IMR-90 (cell line): Measurements from ENCODE around the gene CDIP1. TPM values are rescaled to one million over a fixed set of nuclear protein-coding genes. Genes with fewer than 3 reads are reported as not detected.

ENCODE experiments used
- ATAC-seq: fragments of 200-7000 bp; cut with Tn5 transposase; 2 replicates; pipeline ENCODE4 v1.9.1; 2020; ENCODE audit warnings: low read depth, mild to moderate bottlenecking, moderate library complexity
- BruUV-seq: library from RNA; stranded (reverse); fragments of 400-500 nt; replicated peaks from 2 replicates; lab custom pipeline; 2021; lab: Mats Ljungman, UMichigan
- CTCF ChIA-PET: fragments of 300-600 bp; formaldehyde crosslinking; extraction: SDS; loops from one replicate; lab custom pipeline; 2021; ENCODE audit warnings: antibody characterized with exemption; lab: Yijun Ruan, JAX
- POLR2A ChIA-PET: fragments of 300-600 bp; sonication (Branson Sonifier 250); formaldehyde crosslinking; loops from one replicate; lab custom pipeline; 2022; ENCODE audit warnings: antibody characterized with exemption; ENCODE audit not compliant: unreplicated experiment; lab: Charles Lee
- DNase-seq: peaks from one replicate; pipeline ENCODE4 v3.0.0; 2013
- H2AFZ ChIP-seq: replicated peaks from 2 replicates; pipeline ENCODE3; 2013; ENCODE audit warnings: low read length, mild to moderate bottlenecking; ENCODE audit not compliant: poor library complexity
- H2AK5ac ChIP-seq: 2 replicates; pipeline ENCODE4 v1.6.1; 2013; ENCODE audit warnings: low read depth, low read length, inconsistent platforms
- H2AK9ac ChIP-seq: replicated peaks from 2 replicates; pipeline ENCODE3; 2013; ENCODE audit warnings: mild to moderate bottlenecking, low read depth, low read length, moderate library complexity; ENCODE audit not compliant: poor library complexity
- H2BK120ac ChIP-seq: 2 replicates; pipeline ENCODE4 v1.6.1; 2013; ENCODE audit warnings: low read depth, low read length, inconsistent platforms
- H2BK15ac ChIP-seq: 3 replicates; pipeline ENCODE4 v1.6.1; 2013; ENCODE audit warnings: low read depth, low read length, inconsistent platforms
- H2BK20ac ChIP-seq: 2 replicates; pipeline ENCODE4 v1.6.1; 2013; ENCODE audit warnings: low read depth, mild to moderate bottlenecking, inconsistent platforms, low read length, moderate library complexity
- H2BK5ac ChIP-seq: 2 replicates; pipeline ENCODE4 v1.6.1; 2013; ENCODE audit warnings: mild to moderate bottlenecking, low read depth, low read length, inconsistent platforms; ENCODE audit not compliant: poor library complexity, severe bottlenecking
- H3K14ac ChIP-seq: replicated peaks from 2 replicates; pipeline ENCODE4 v1.6.1; 2013; ENCODE audit warnings: low read depth, low read length, inconsistent platforms
- H3K18ac ChIP-seq: 2 replicates; pipeline ENCODE4 v1.6.1; 2013; ENCODE audit warnings: low read depth, low read length, control low read depth
- H3K23ac ChIP-seq: 2 replicates; pipeline ENCODE4 v1.6.1; 2013; ENCODE audit warnings: low read depth, low read length, inconsistent platforms
- H3K27ac ChIP-seq: 2 replicates; pipeline ENCODE4 v1.5.1; 2013; ENCODE audit warnings: mild to moderate bottlenecking, control low read depth, low read length; ENCODE audit not compliant: insufficient read depth
- H3K27me3 ChIP-seq: 2 replicates; pipeline ENCODE4 v1.6.1; 2013; ENCODE audit warnings: low read length; ENCODE audit not compliant: control insufficient read depth, insufficient read depth
- H3K36me3 ChIP-seq: 2 replicates; pipeline ENCODE4 v1.6.1; 2013; ENCODE audit warnings: low read length, mixed read lengths; ENCODE audit not compliant: control insufficient read depth, insufficient read depth
- H3K4ac ChIP-seq: 2 replicates; pipeline ENCODE4 v1.6.1; 2013; ENCODE audit warnings: low read depth, low read length, inconsistent platforms
- H3K4me1 ChIP-seq: 2 replicates; pipeline ENCODE4 v1.6.1; 2013; ENCODE audit warnings: low read length, mixed read lengths; ENCODE audit not compliant: control insufficient read depth, insufficient read depth
- H3K4me2 ChIP-seq: 2 replicates; pipeline ENCODE4 v1.6.1; 2013; ENCODE audit warnings: low read depth, mild to moderate bottlenecking, control low read depth, low read length, moderate library complexity
- H3K4me3 ChIP-seq: 2 replicates; pipeline ENCODE4 v1.5.1; 2013; ENCODE audit warnings: low read depth, mild to moderate bottlenecking, control low read depth, low read length, moderate library complexity; ENCODE audit not compliant: insufficient read depth
- H3K56ac ChIP-seq: 2 replicates; pipeline ENCODE4 v1.6.1; 2013; ENCODE audit warnings: low read length, inconsistent platforms; ENCODE audit not compliant: insufficient read depth; ENCODE audit errors: extremely low read depth
- H3K79me1 ChIP-seq, 2 experiments: 2 replicates each; pipeline ENCODE4 v1.6.1; 2013; ENCODE audit warnings: low read length in 2 of 2, inconsistent platforms in 1 of 2, low read depth in 1 of 2
- H3K9ac ChIP-seq: 2 replicates; pipeline ENCODE4 v1.6.1; 2013; ENCODE audit warnings: low read depth, low read length, control low read depth
- H3K9me1 ChIP-seq: 2 replicates; pipeline ENCODE4 v1.6.1; 2013; ENCODE audit warnings: low read length, inconsistent platforms; ENCODE audit not compliant: insufficient read depth
- H3K9me3 ChIP-seq: 2 replicates; pipeline ENCODE4 v1.6.1; 2013; ENCODE audit warnings: low read length; ENCODE audit not compliant: control insufficient read depth, insufficient read depth
- H4K20me1 ChIP-seq: 2 replicates; pipeline ENCODE4 v1.6.1; 2013; ENCODE audit warnings: low read length, inconsistent platforms; ENCODE audit not compliant: insufficient read depth
- H4K5ac ChIP-seq: 2 replicates; pipeline ENCODE4 v1.6.1; 2013; ENCODE audit warnings: mild to moderate bottlenecking, low read depth, low read length, control low read depth
- H4K8ac ChIP-seq, 2 experiments: 2 replicates each; pipeline ENCODE4 v1.6.1; 2013; ENCODE audit warnings: low read depth in 2 of 2, low read length in 2 of 2, control low read depth in 1 of 2, inconsistent platforms in 1 of 2
- H4K91ac ChIP-seq: 2 replicates; pipeline ENCODE4 v1.6.1; 2013; ENCODE audit warnings: low read depth, low read length, inconsistent platforms; ENCODE audit not compliant: insufficient read depth
- BHLHE40 ChIP-seq: fragments of 150-350 bp; IDR thresholded peaks from 2 replicates; pipeline ENCODE4 v1.6.1; 2016; ENCODE audit warnings: mild to moderate bottlenecking, low read depth, low read length
- CEBPB ChIP-seq: IDR thresholded peaks from 2 replicates; pipeline ENCODE4 v1.6.1; 2012; ENCODE audit warnings: low read depth, low read length, improper control_type of control experiment
- CHD1 ChIP-seq: IDR thresholded peaks from 2 replicates; pipeline ENCODE4 v1.6.1; 2012; ENCODE audit warnings: low read depth, low read length, improper control_type of control experiment
- FOS ChIP-seq: fragments of 150-350 bp; IDR thresholded peaks from 2 replicates; pipeline ENCODE4 v1.6.1; 2016; ENCODE audit warnings: low read depth, low read length
- MAFK ChIP-seq: IDR thresholded peaks from 2 replicates; pipeline ENCODE4 v1.6.1; 2012; ENCODE audit warnings: low read depth, low read length, improper control_type of control experiment
- MAZ ChIP-seq: IDR thresholded peaks from 2 replicates; pipeline ENCODE4 v1.6.1; 2012; ENCODE audit warnings: low read depth, mild to moderate bottlenecking, low read length, improper control_type of control experiment, moderate library complexity, borderline replicate concordance
- MXI1 ChIP-seq: IDR thresholded peaks from 2 replicates; pipeline ENCODE4 v1.6.1; 2012; ENCODE audit warnings: low read depth, mild to moderate bottlenecking, low read length, moderate library complexity, borderline replicate concordance
- NFE2L2 ChIP-seq: fragments of 150-350 bp; IDR thresholded peaks from 2 replicates; pipeline ENCODE4 v1.6.1; 2016; ENCODE audit warnings: low read depth, mild to moderate bottlenecking, low read length
- POLR2A ChIP-seq: IDR thresholded peaks from 2 replicates; pipeline ENCODE4 v1.6.1; 2012; ENCODE audit warnings: mild to moderate bottlenecking, low read depth, low read length
- RAD21 ChIP-seq: IDR thresholded peaks from 2 replicates; pipeline ENCODE4 v1.6.1; 2012; ENCODE audit warnings: low read length, improper control_type of control experiment
- RCOR1 ChIP-seq: IDR thresholded peaks from 2 replicates; pipeline ENCODE4 v1.6.1; 2012; ENCODE audit warnings: mild to moderate bottlenecking, low read length, improper control_type of control experiment; ENCODE audit not compliant: insufficient replicate concordance
- RFX5 ChIP-seq: IDR thresholded peaks from 2 replicates; pipeline ENCODE4 v1.8.0; 2012; ENCODE audit warnings: low read depth, mild to moderate bottlenecking, low read length, moderate library complexity
- SMC3 ChIP-seq: fragments of 150-350 bp; IDR thresholded peaks from 2 replicates; pipeline ENCODE4 v1.6.1; 2016; ENCODE audit warnings: low read depth, mild to moderate bottlenecking, antibody characterized with exemption, low read length, moderate library complexity
- WGBS, 2 experiments: methylation state at CpG; one replicate each; pipeline versions ENCODE4 v1.1.5 to v1.1.7; 2013; ENCODE audit warnings: missing lambda C conversion rate in 2 of 2; ENCODE audit not compliant: insufficient read length in 1 of 2; ENCODE audit errors: extremely low coverage in 2 of 2; 5-methylcytosine and 5-hydroxymethylcytosine counted together
- dilution Hi-C: fragments of 300-500 bp; cut with HindIII; formaldehyde crosslinking; loops from one replicate; pipeline ENCODE4 v1.14.3; 2018; ENCODE audit warnings: low sequenced_read_pairs; ENCODE audit not compliant: unreplicated experiment
- in situ Hi-C: fragments of 300-500 bp; cut with MboI; formaldehyde crosslinking; loops from 3 replicates; pipeline ENCODE4 v1.14.3; 2019; ENCODE audit warnings: low sequenced_read_pairs, inconsistent platforms, mixed read lengths
- intact Hi-C: fragments of 100-400 bp; cut with micrococcal nuclease; formaldehyde crosslinking; loops from 2 replicates; pipeline ENCODE4 v1.10.0; 2022
- polyA plus RNA-seq, 3 experiments: library from polyadenylated mRNA; depleted of rRNA; stranded (reverse); fragments of >200 nt; gene quantifications; 2 replicates each; pipeline ENCODE4 v1.2.3, GENCODE V29; 2012; ENCODE audit warnings: low replicate concordance in 1 of 3
- total RNA-seq: library from RNA; depleted of rRNA; stranded (reverse); fragments of >200 nt; gene quantifications from 2 replicates; pipeline ENCODE4 v1.2.3, GENCODE V29; 2012
- TF ChIP-seq, protein P1 (sequence below): fragments of 150-350 bp; IDR thresholded peaks from 2 replicates; pipeline ENCODE4 v1.6.1; 2017; ENCODE audit warnings: mild to moderate bottlenecking, antibody characterized with exemption, low read length, low read depth
- TF ChIP-seq, protein P2 (sequence below): fragments of 150-350 bp; IDR thresholded peaks from 2 replicates; pipeline ENCODE4 v1.6.1; 2016; ENCODE audit warnings: low read depth, mild to moderate bottlenecking, low read length, moderate library complexity, borderline replicate concordance

Gene CDIP1
- total and polyA plus RNA-seq, 2 of the 4 experiments (the other 2 are of a cell fraction) = 4.8 to 14.6 TPM

DNA sequence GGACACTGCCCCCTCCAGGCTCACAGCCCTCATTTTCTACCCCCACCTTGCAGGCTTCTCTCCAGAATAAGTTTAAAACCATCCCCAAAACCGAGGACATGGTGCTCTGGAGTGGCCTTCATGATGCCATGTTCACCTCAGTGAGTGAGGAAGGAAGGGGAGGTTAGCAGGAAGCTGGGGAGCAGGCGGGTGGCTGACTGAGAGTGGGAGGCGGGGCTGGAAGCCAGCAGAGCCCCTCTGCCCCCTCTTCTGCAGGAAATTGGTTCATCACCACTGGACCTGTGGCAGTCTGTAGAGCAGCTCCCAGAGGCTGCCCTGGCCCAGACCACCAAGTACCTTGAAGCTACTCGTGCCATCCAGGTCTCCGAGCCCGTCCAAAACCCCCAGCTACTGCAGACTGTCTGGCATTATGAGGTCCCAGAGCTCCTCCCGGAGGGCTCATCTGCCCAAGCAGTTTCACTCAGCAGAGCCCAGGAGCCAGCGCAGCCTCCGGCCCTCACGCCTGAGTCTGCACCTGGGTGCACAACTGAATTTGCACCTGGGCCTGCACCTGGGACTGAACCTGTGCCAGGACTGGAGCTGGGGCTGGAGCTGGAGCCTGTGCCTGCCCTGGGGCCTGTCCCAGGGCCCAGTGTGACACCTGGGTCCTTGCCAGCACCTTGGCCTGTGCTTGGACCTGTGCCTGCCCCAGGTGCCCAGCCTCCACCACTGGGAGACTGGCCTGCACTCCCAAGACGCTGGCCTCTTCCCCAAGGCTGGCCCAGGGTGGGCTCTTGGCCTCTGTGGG is 36.5 kb upstream of the CDIP1 start:
- Histone ChIP-seq H4K8ac (no peak overlapping the region), H3K4me3 (no peak overlapping the region), H2BK5ac (no peak overlapping the region), H2AK9ac (no peak overlapping the region), H3K14ac (no peak overlapping the region), H3K27ac (no peak overlapping the region), H4K20me1 (no peaks in the 10 kb centered on the region), H4K5ac (no peak overlapping the region), H2BK20ac (no peak overlapping the region), H3K18ac (no peak overlapping the region), H2BK15ac (no peak overlapping the region), H3K4ac (no peak overlapping the region), H3K9ac (no peak overlapping the region), H3K4me2 (no peak overlapping the region), H3K4me1 (no peaks in the 10 kb centered on the region), H3K9me1 (no peaks in the 10 kb centered on the region), H3K9me3 (no peaks in the 10 kb centered on the region), H3K56ac (no peak overlapping the region), H3K27me3 (peaks cover 5% of the 10 kb centered on the region; the same call in 1 of the 2 replicates), H3K36me3 (no peaks in the 10 kb centered on the region), H3K79me1 (no peaks in the 10 kb centered on the region), H2AFZ (no peak overlapping the region), H4K91ac (no peak overlapping the region), H2BK120ac (no peak overlapping the region), H2AK5ac (no peak overlapping the region), H3K23ac (no peak overlapping the region)
- in situ Hi-C loops = no loop called here
- CTCF ChIA-PET = interaction anchor here (0.6 to 1.1 kb wide), 2 partner anchors 12 to 26 kb away, joined by 3 read pairs; no protein-coding TSS in a partner anchor
- DNase-seq = no peak
- BruUV-seq = no TSS peak
- dilution Hi-C loops = no loop called here
- no peak for ATAC-seq
- whole genome bisulfite sequencing, 2 experiments = 92% methylated on average over 4 of the region's 11 CpGs; no CpG with 5 or more reads in 1 of the 2 experiments
- POLR2A ChIA-PET = no interaction called here
- intact Hi-C loops = no loop called here
- TF ChIP-seq POLR2A (no peak), FOS (no peak), CEBPB (no peak), MXI1 (no peak), MAZ (no peak), CHD1 (no peak), MAFK (no peak), RCOR1 (no peak), RAD21 (no peak), BHLHE40 (no peak), SMC3 (no peak), NFE2L2 (no peak), RFX5 (no peak)
- TF ChIP-seq, protein P1, sequence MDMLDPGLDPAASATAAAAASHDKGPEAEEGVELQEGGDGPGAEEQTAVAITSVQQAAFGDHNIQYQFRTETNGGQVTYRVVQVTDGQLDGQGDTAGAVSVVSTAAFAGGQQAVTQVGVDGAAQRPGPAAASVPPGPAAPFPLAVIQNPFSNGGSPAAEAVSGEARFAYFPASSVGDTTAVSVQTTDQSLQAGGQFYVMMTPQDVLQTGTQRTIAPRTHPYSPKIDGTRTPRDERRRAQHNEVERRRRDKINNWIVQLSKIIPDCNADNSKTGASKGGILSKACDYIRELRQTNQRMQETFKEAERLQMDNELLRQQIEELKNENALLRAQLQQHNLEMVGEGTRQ = no peak
- TF ChIP-seq, protein P2, sequence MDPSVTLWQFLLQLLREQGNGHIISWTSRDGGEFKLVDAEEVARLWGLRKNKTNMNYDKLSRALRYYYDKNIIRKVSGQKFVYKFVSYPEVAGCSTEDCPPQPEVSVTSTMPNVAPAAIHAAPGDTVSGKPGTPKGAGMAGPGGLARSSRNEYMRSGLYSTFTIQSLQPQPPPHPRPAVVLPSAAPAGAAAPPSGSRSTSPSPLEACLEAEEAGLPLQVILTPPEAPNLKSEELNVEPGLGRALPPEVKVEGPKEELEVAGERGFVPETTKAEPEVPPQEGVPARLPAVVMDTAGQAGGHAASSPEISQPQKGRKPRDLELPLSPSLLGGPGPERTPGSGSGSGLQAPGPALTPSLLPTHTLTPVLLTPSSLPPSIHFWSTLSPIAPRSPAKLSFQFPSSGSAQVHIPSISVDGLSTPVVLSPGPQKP = no peak
